ENCODE results near the gene TSR1. TPM values are rescaled to one million over a fixed set of nuclear protein-coding genes. Genes with fewer than 3 reads are reported as not detected.

Gene TSR1
- total RNA-seq, 2 experiments from 2014 or later, result 55.1 to 55.9 TPM

- intact Hi-C loops (cut with micrococcal nuclease), result no loop called here
- Mint-ChIP-seq H3K27ac (no peak overlapping the region), H3K9me3 (no peaks in the 10 kb centered on the region), H3K27me3 (no peaks in the 10 kb centered on the region), H3K4me3 (no peak overlapping the region), H3K36me3 (peaks cover 6% of the 10 kb centered on the region), H3K4me1 (ENCODE audit: low read depth) (no peaks in the 10 kb centered on the region)
- POLR2A ChIA-PET, result no interaction called here
- no peak for DNase-seq
- CTCF ChIA-PET, result interaction anchor here (1.2 kb wide), 1 partner anchor 41 kb away, joined by 3 read pairs; no protein-coding TSS in a partner anchor
Observed at GRCh38 chr17:2375406-2375805, 39.1 kb upstream of the TSR1 start.

GRCh38 chr17:2374549-2375285, 38.5 kb upstream of the TSR1 start:
- Mint-ChIP-seq H3K4me3 (no peak overlapping the region), H3K27me3 (no peaks in the 10 kb centered on the region), H3K4me1 (ENCODE audit: low read depth) (no peaks in the 10 kb centered on the region), H3K9me3 (no peaks in the 10 kb centered on the region), H3K36me3 (peaks cover 6% of the 10 kb centered on the region), H3K27ac (no peak overlapping the region)
- POLR2A ChIA-PET, result no interaction called here
- DNase-seq, result no peak
- intact Hi-C loops (cut with micrococcal nuclease), result no loop called here
- CTCF ChIA-PET, result interaction anchor here (1.2 to 2.3 kb wide), 2 partner anchors 8 to 42 kb away, joined by 3 to 13 read pairs; no protein-coding TSS in a partner anchor

GRCh38 chr17:2373179-2373578, 36.9 kb upstream of the TSR1 start:
- Mint-ChIP-seq H3K36me3 (peaks cover 6% of the 10 kb centered on the region), H3K27me3 (no peaks in the 10 kb centered on the region)

GRCh38 chr17:2372681-2373080, 36.4 kb upstream of the TSR1 start:
- Mint-ChIP-seq H3K9me3 (no peaks in the 10 kb centered on the region), H3K36me3 (peaks cover 6% of the 10 kb centered on the region), H3K27me3 (no peaks in the 10 kb centered on the region), H3K4me3 (no peak overlapping the region), H3K4me1 (ENCODE audit: low read depth) (no peaks in the 10 kb centered on the region), H3K27ac (no peak overlapping the region)
- POLR2A ChIA-PET, result no interaction called here
- DNase-seq, result no peak
- intact Hi-C loops (cut with micrococcal nuclease), result no loop called here
- CTCF ChIA-PET, result interaction anchor here (0.6 to 2.3 kb wide), 2 partner anchors 10 to 14 kb away, joined by 3 to 13 read pairs; no protein-coding TSS in a partner anchor

More at GRCh38 chr17:2373179-2373578, 36.9 kb upstream of the TSR1 start:
- no peak for DNase-seq
- POLR2A ChIA-PET, result no interaction called here
- Mint-ChIP-seq H3K4me3 (no peak overlapping the region), H3K4me1 (ENCODE audit: low read depth) (no peaks in the 10 kb centered on the region), H3K27ac (no peak overlapping the region), H3K9me3 (no peaks in the 10 kb centered on the region)
- intact Hi-C loops (cut with micrococcal nuclease), result no loop called here
- CTCF ChIA-PET, result interaction anchor here (0.6 to 2.3 kb wide), 2 partner anchors 9 to 14 kb away, joined by 3 to 13 read pairs; no protein-coding TSS in a partner anchor

GRCh38 chr17:2372180-2372579, 35.9 kb upstream of the TSR1 start:
- peaks cover 6% of the 10 kb centered on the region for H3K36me3 Mint-ChIP-seq
- no peak for DNase-seq
- H3K4me1 Mint-ChIP-seq (ENCODE audit: low read depth), result no peaks in the 10 kb centered on the region
- no peak overlapping the region for H3K4me3 Mint-ChIP-seq
- no peaks in the 10 kb centered on the region for H3K27me3 Mint-ChIP-seq
- ChIA-PET CTCF (interaction anchor here (3.9 kb wide), 1 partner anchor 11 kb away, joined by 22 read pairs; no protein-coding TSS in a partner anchor), POLR2A (no interaction called here)
- no peaks in the 10 kb centered on the region for H3K9me3 Mint-ChIP-seq
- no peak overlapping the region for H3K27ac Mint-ChIP-seq
- intact Hi-C loops (cut with micrococcal nuclease), result no loop called here

GRCh38 chr17:2371183-2372130, 35.2 kb upstream of the TSR1 start:
- no peak overlapping the region for H3K4me3 Mint-ChIP-seq
- H3K27me3 Mint-ChIP-seq, result no peaks in the 10 kb centered on the region
- CTCF ChIA-PET, result interaction anchor here (2.5 to 3.9 kb wide), 2 partner anchors 11 to 18 kb away, joined by 8 to 22 read pairs; no protein-coding TSS in a partner anchor
- POLR2A ChIA-PET, result no interaction called here
- H3K27ac Mint-ChIP-seq, result no peak overlapping the region
- H3K36me3 Mint-ChIP-seq, result peaks cover 6% of the 10 kb centered on the region
- no peak for DNase-seq
- intact Hi-C loops (cut with micrococcal nuclease), result no loop called here
- H3K9me3 Mint-ChIP-seq, result no peaks in the 10 kb centered on the region
- H3K4me1 Mint-ChIP-seq (ENCODE audit: low read depth), result no peaks in the 10 kb centered on the region

- CTCF ChIA-PET, result interaction anchor here (2.0 to 3.9 kb wide), 3 partner anchors 13 to 46 kb away, joined by 8 to 22 read pairs (median 8); no protein-coding TSS in a partner anchor
- H3K36me3 Mint-ChIP-seq, result peaks cover 6% of the 10 kb centered on the region
- DNase-seq, result no peak
- intact Hi-C loops (cut with micrococcal nuclease), result no loop called here
- H3K9me3 Mint-ChIP-seq, result no peaks in the 10 kb centered on the region
- no peaks in the 10 kb centered on the region for H3K27me3 Mint-ChIP-seq
- no peak overlapping the region for H3K4me3 Mint-ChIP-seq
- H3K27ac Mint-ChIP-seq, result no peak overlapping the region
- no peaks in the 10 kb centered on the region for H3K4me1 Mint-ChIP-seq (ENCODE audit: low read depth)
- POLR2A ChIA-PET, result no interaction called here
Observed at GRCh38 chr17:2370211-2370589, 33.9 kb upstream of the TSR1 start.

GRCh38 chr17:2369551-2370210, 33.4 kb upstream of the TSR1 start:
- Mint-ChIP-seq H3K36me3 (peaks cover 6% of the 10 kb centered on the region), H3K4me1 (ENCODE audit: low read depth) (no peaks in the 10 kb centered on the region), H3K27ac (no peak overlapping the region), H3K27me3 (no peaks in the 10 kb centered on the region), H3K9me3 (no peaks in the 10 kb centered on the region), H3K4me3 (no peak overlapping the region)
- intact Hi-C loops (cut with micrococcal nuclease), result no loop called here
- ChIA-PET CTCF (interaction anchor here (2.0 to 3.9 kb wide), 3 partner anchors 13 to 46 kb away, joined by 8 to 22 read pairs (median 8); no protein-coding TSS in a partner anchor), POLR2A (no interaction called here)
- no peak for DNase-seq

- intact Hi-C loops (cut with micrococcal nuclease), result no loop called here
- DNase-seq, result no peak
- ChIA-PET CTCF (interaction anchor here (2.0 to 3.9 kb wide), 3 partner anchors 14 to 47 kb away, joined by 8 to 22 read pairs (median 8); no protein-coding TSS in a partner anchor), POLR2A (no interaction called here)
- H3K36me3 Mint-ChIP-seq, result peaks cover 6% of the 10 kb centered on the region
- no peaks in the 10 kb centered on the region for H3K9me3 Mint-ChIP-seq
- no peaks in the 10 kb centered on the region for H3K27me3 Mint-ChIP-seq
- no peak overlapping the region for H3K4me3 Mint-ChIP-seq
- no peaks in the 10 kb centered on the region for H3K4me1 Mint-ChIP-seq (ENCODE audit: low read depth)
- no peak overlapping the region for H3K27ac Mint-ChIP-seq
Observed at GRCh38 chr17:2369039-2369438, 32.8 kb upstream of the TSR1 start.

- no peaks in the 10 kb centered on the region for H3K27me3 Mint-ChIP-seq
- no peaks in the 10 kb centered on the region for H3K4me1 Mint-ChIP-seq (ENCODE audit: low read depth)
- DNase-seq, result no peak
- POLR2A ChIA-PET, result no interaction called here
- no peak overlapping the region for H3K27ac Mint-ChIP-seq
- no peaks in the 10 kb centered on the region for H3K9me3 Mint-ChIP-seq
- CTCF ChIA-PET, result interaction anchor here (3.9 kb wide), 1 partner anchor 14 kb away, joined by 22 read pairs; no protein-coding TSS in a partner anchor
- intact Hi-C loops (cut with micrococcal nuclease), result no loop called here
- H3K4me3 Mint-ChIP-seq, result no peak overlapping the region
- peaks cover 6% of the 10 kb centered on the region for H3K36me3 Mint-ChIP-seq
Observed at GRCh38 chr17:2368359-2368758, 32.1 kb upstream of the TSR1 start.

- ChIA-PET CTCF (interaction anchor here (0.6 to 1.6 kb wide), 3 partner anchors 15 to 1664 kb away, joined by 3 to 5 read pairs (median 4); no protein-coding TSS in a partner anchor), POLR2A (no interaction called here)
- no peak for DNase-seq
- no peaks in the 10 kb centered on the region for H3K27me3 Mint-ChIP-seq
- H3K36me3 Mint-ChIP-seq, result peaks cover 5% of the 10 kb centered on the region
- intact Hi-C loops (cut with micrococcal nuclease), result no loop called here
- no peak overlapping the region for H3K27ac Mint-ChIP-seq
- no peaks in the 10 kb centered on the region for H3K4me1 Mint-ChIP-seq (ENCODE audit: low read depth)
- H3K9me3 Mint-ChIP-seq, result no peaks in the 10 kb centered on the region
- H3K4me3 Mint-ChIP-seq, result no peak overlapping the region
Observed at GRCh38 chr17:2366747-2367494, 30.7 kb upstream of the TSR1 start.

All from activated CD4-positive, alpha-beta memory T cell treated with anti-CD3 and anti-CD28 coated beads for 36 hours (primary cell).